HCT116 (cell line): ENCODE data around the gene CSRP1. TPM values are rescaled to one million over a fixed set of nuclear protein-coding genes. Genes with fewer than 3 reads are reported as not detected.

Experiments used
- ATAC-seq: fragments of 200-7000 bp; cut with Tn5 transposase; 2 replicates; pipeline ENCODE4 v1.9.1; 2020; ENCODE audit warnings: mild to moderate bottlenecking, moderate library complexity
- BruUV-seq: library from RNA; stranded (reverse); fragments of 400-500 nt; replicated peaks from 2 replicates; lab custom pipeline; 2021; lab: Mats Ljungman, UMichigan
- CTCF ChIA-PET: fragments of 300-600 bp; sonication (Branson Sonifier 250); formaldehyde crosslinking; loops from one replicate; lab custom pipeline; 2021; ENCODE audit warnings: antibody characterized with exemption; lab: Charles Lee
- POLR2A ChIA-PET: fragments of 300-600, 350-600 bp; sonication (Branson Sonifier 250); formaldehyde crosslinking; loops from one replicate; lab custom pipeline; 2021; ENCODE audit warnings: antibody characterized with exemption; lab: Charles Lee
- RAD21 ChIA-PET, 2 experiments: fragments of 300-600 bp; sonication (Branson Sonifier 250); formaldehyde crosslinking; loops; one replicate each; lab custom pipeline; 2023; ENCODE audit warnings: low total read pairs in 2 of 2; ENCODE audit not compliant: uncharacterized antibody in 2 of 2, unreplicated experiment in 2 of 2, low non-redundant PET in 1 of 2; lab: Charles Lee
- DNase-seq: peaks from one replicate; pipeline ENCODE4 v3.0.0-alpha.2; 2010; ENCODE audit warnings: low read depth, low spot score
- H2AFZ ChIP-seq: fragments of 200-600 bp; shearing (Covaris generic), sonication (generic); 2 replicates; pipeline ENCODE4 v1.6.1; 2017; ENCODE audit warnings: low read depth, mixed run types, mixed read lengths, antibody characterized with exemption, low read length; ENCODE audit not compliant: poor library complexity, severe bottlenecking
- H3K27ac ChIP-seq: 2 replicates; pipeline ENCODE4 v1.5.1; 2012; ENCODE audit warnings: low read depth, low read length
- H3K27me3 ChIP-seq: fragments of 200-600 bp; sonication (generic); 2 replicates; pipeline ENCODE4 v1.6.1; 2016; ENCODE audit warnings: mixed run types, low read length, mixed read lengths; ENCODE audit not compliant: insufficient read depth
- H3K36me3 ChIP-seq, 2 experiments: fragments of 200-500 bp in 1 of 2; fragments of 200-600 bp in 1 of 2; sonication (Bioruptor generic) in 1 of 2; sonication (generic) in 1 of 2; 2 replicates each; pipeline versions ENCODE4 v1.5.1 to v1.6.1; 2014 to 2016; ENCODE audit warnings: low read length in 2 of 2, inconsistent platforms in 1 of 2, mixed read lengths in 1 of 2, mixed run types in 1 of 2; ENCODE audit not compliant: insufficient read depth in 2 of 2, control insufficient read depth in 1 of 2
- H3K4me1 ChIP-seq, 2 experiments: fragments of 200-600 bp in 1 of 2; sonication (generic) in 1 of 2; 2 replicates each; pipeline versions ENCODE4 v1.5.1 to v1.6.1; 2012 to 2017; ENCODE audit warnings: low read length in 2 of 2, inconsistent platforms in 1 of 2, mild to moderate bottlenecking in 1 of 2, mixed read lengths in 1 of 2, mixed run types in 1 of 2, moderate library complexity in 1 of 2; ENCODE audit not compliant: insufficient read depth in 2 of 2, control insufficient read depth in 1 of 2
- H3K4me2 ChIP-seq: fragments of 200-600 bp; sonication (generic); 2 replicates; pipeline ENCODE4 v1.6.1; 2017; ENCODE audit warnings: mixed run types, low read length, mixed read lengths
- H3K4me3 ChIP-seq, 2 experiments: fragments of 200-600 bp in 1 of 2; sonication (generic) in 1 of 2; replicated peaks in 1 of 2; 2 replicates each; pipeline ENCODE4 v1.5.1; 2011 to 2016; ENCODE audit warnings: low read length in 2 of 2, control low read depth in 1 of 2, low read depth in 1 of 2, mild to moderate bottlenecking in 1 of 2, mixed read lengths in 1 of 2, mixed run types in 1 of 2
- H3K79me2 ChIP-seq: fragments of 200-600 bp; sonication (generic); 2 replicates; pipeline ENCODE4 v1.6.1; 2017; ENCODE audit warnings: mild to moderate bottlenecking, mixed run types, low read length, moderate library complexity, mixed read lengths; ENCODE audit not compliant: insufficient read depth
- H3K9ac ChIP-seq: fragments of 200-600 bp; sonication (generic); 2 replicates; pipeline ENCODE4 v1.6.1; 2016; ENCODE audit warnings: low read length, mixed read lengths
- H3K9me2 ChIP-seq: fragments of 200-600 bp; sonication (generic), shearing (Covaris generic); 2 replicates; pipeline ENCODE4 v1.6.1; 2017; ENCODE audit warnings: mixed run types, mild to moderate bottlenecking, moderate library complexity; ENCODE audit not compliant: insufficient read depth
- H3K9me3 ChIP-seq, 2 experiments: fragments of 200-500 bp in 1 of 2; fragments of 200-600 bp in 1 of 2; sonication (Bioruptor generic) in 1 of 2; sonication (generic) in 1 of 2; 2 replicates each; pipeline ENCODE4 v1.6.1; 2014 to 2017; ENCODE audit warnings: low read length in 2 of 2, mixed read lengths in 2 of 2, inconsistent platforms in 1 of 2, low read depth in 1 of 2, mild to moderate bottlenecking in 1 of 2, mixed run types in 1 of 2, moderate library complexity in 1 of 2; ENCODE audit not compliant: control insufficient read depth in 1 of 2, insufficient read depth in 1 of 2
- H4K20me1 ChIP-seq: fragments of 200-600 bp; sonication (generic), shearing (Covaris generic); 2 replicates; pipeline ENCODE4 v1.6.1; 2017; ENCODE audit warnings: mixed run types, mild to moderate bottlenecking, moderate library complexity; ENCODE audit not compliant: insufficient read depth
- CBX3 ChIP-seq: IDR thresholded peaks from 2 replicates; pipeline ENCODE4 v1.6.1; 2012; ENCODE audit warnings: low read depth
- EGR1 ChIP-seq: IDR thresholded peaks from 2 replicates; pipeline ENCODE4 v1.6.1; 2012; ENCODE audit warnings: low read depth
- ELF1 ChIP-seq: IDR thresholded peaks from 2 replicates; pipeline ENCODE4 v1.6.1; 2012; ENCODE audit warnings: low read depth, borderline replicate concordance
- EZH2 ChIP-seq: fragments of 200-600 bp; sonication (generic); IDR thresholded peaks from 2 replicates; pipeline ENCODE4 v1.6.1; 2017; ENCODE audit warnings: antibody characterized with exemption, mixed run types
- EZH2phosphoT487 ChIP-seq: fragments of 200-600 bp; IDR thresholded peaks from 2 replicates; pipeline ENCODE4 v1.6.1; 2018; ENCODE audit warnings: antibody characterized with exemption, borderline replicate concordance
- FOSL1 ChIP-seq: IDR thresholded peaks from 2 replicates; pipeline ENCODE4 v1.6.1; 2012; ENCODE audit warnings: low read depth
- JUND ChIP-seq: IDR thresholded peaks from 2 replicates; pipeline ENCODE4 v1.6.1; 2012
- MAX ChIP-seq: IDR thresholded peaks from 2 replicates; pipeline ENCODE4 v1.6.1; 2012
- POLR2A ChIP-seq: IDR thresholded peaks from 2 replicates; pipeline ENCODE4 v1.7.0; 2011; ENCODE audit warnings: borderline replicate concordance; ENCODE audit not compliant: insufficient read depth, insufficient read length; ENCODE audit errors: extremely low read depth
- POLR2AphosphoS5 ChIP-seq: IDR thresholded peaks from 2 replicates; pipeline ENCODE4 v1.6.1; 2011; ENCODE audit warnings: mild to moderate bottlenecking, low read depth, low read length, moderate library complexity
- SIN3A ChIP-seq: IDR thresholded peaks from 2 replicates; pipeline ENCODE4 v1.6.1; 2012; ENCODE audit warnings: low read depth
- SRF ChIP-seq: IDR thresholded peaks from 2 replicates; pipeline ENCODE4 v1.6.1; 2012; ENCODE audit warnings: low read depth
- TCF7L2 ChIP-seq: IDR thresholded peaks from 2 replicates; pipeline ENCODE4 v1.7.0; 2011; ENCODE audit warnings: borderline replicate concordance, inconsistent platforms; ENCODE audit not compliant: insufficient read depth, insufficient read length; ENCODE audit errors: extremely low read depth
- YY1 ChIP-seq: IDR thresholded peaks from 2 replicates; pipeline ENCODE4 v1.6.1; 2011; ENCODE audit warnings: low read length, low read depth, moderate library complexity, mild to moderate bottlenecking; ENCODE audit not compliant: insufficient replicate concordance; ENCODE audit errors: extremely low read depth
- ZBTB33 ChIP-seq: IDR thresholded peaks from 2 replicates; pipeline ENCODE4 v1.6.1; 2011; ENCODE audit warnings: mild to moderate bottlenecking, low read length, moderate library complexity; ENCODE audit not compliant: insufficient replicate concordance; ENCODE audit errors: extremely low read depth
- ZFX ChIP-seq: fragments of 450-650 bp; IDR thresholded peaks from 2 replicates; pipeline ENCODE4 v1.6.1; 2017
- ZNF274 ChIP-seq: fragments of 200-500 bp; sonication (Bioruptor generic); IDR thresholded peaks from 2 replicates; pipeline ENCODE4 v1.6.1; 2014; ENCODE audit warnings: mild to moderate bottlenecking, low read depth, low read length, inconsistent platforms
- intact Hi-C: fragments of 100-400 bp; cut with micrococcal nuclease; formaldehyde crosslinking; loops from 2 replicates; pipeline ENCODE4 v1.10.0; 2022
- total RNA-seq: library from RNA; stranded (reverse); gene quantifications from one replicate; pipeline ENCODE4 v1.2.1, GENCODE V29; 2021; ENCODE audit not compliant: unreplicated experiment
- TF ChIP-seq, protein P1 (sequence below): IDR thresholded peaks from 2 replicates; pipeline ENCODE4 v1.6.1; 2012; ENCODE audit warnings: low read depth
- TF ChIP-seq, protein P2 (sequence below), 3 experiments: fragments of 200-600 bp in 1 of 3; sonication (generic) in 1 of 3; IDR thresholded peaks in 2 of 3; conservative IDR thresholded peaks in 1 of 3; 2 replicates each; pipeline ENCODE4 v1.5.1; 2012 to 2017; ENCODE audit warnings: low read depth in 2 of 3, low read length in 2 of 3, antibody characterized with exemption in 1 of 3, borderline replicate concordance in 1 of 3, control low read depth in 1 of 3, mild to moderate bottlenecking in 1 of 3, mixed read lengths in 1 of 3, mixed run types in 1 of 3, moderate library complexity in 1 of 3; ENCODE audit not compliant: insufficient read depth in 1 of 3
- TF ChIP-seq, protein P3 (sequence below): IDR thresholded peaks from 2 replicates; pipeline ENCODE4 v1.6.1; 2012

The CSRP1 gene
- total RNA-seq, 1 experiment from 2014 or later = 51.7 TPM

GRCh38 chr1:201533836-201534235, 26.9 kb upstream of the CSRP1 start:
- ATAC-seq (no peak), DNase-seq (no peak)
- H3K36me3 ChIP-seq = no peaks in the 10 kb centered on the region
- no peak overlapping the region for H2AFZ ChIP-seq
- no peaks in the 10 kb centered on the region for H4K20me1 ChIP-seq
- POLR2A ChIA-PET = no interaction called here
- no peaks in the 10 kb centered on the region for H3K9me3 ChIP-seq
- H3K9ac ChIP-seq = no peak overlapping the region
- H3K4me3 ChIP-seq = no peak overlapping the region
- RAD21 ChIA-PET = no interaction called here
- no peaks in the 10 kb centered on the region for H3K27me3 ChIP-seq
- peaks cover 24 to 43% of the 10 kb centered on the region in 2 experiments for H3K4me1 ChIP-seq
- TF ChIP-seq ELF1 = no peak
- TF ChIP-seq, protein P1, sequence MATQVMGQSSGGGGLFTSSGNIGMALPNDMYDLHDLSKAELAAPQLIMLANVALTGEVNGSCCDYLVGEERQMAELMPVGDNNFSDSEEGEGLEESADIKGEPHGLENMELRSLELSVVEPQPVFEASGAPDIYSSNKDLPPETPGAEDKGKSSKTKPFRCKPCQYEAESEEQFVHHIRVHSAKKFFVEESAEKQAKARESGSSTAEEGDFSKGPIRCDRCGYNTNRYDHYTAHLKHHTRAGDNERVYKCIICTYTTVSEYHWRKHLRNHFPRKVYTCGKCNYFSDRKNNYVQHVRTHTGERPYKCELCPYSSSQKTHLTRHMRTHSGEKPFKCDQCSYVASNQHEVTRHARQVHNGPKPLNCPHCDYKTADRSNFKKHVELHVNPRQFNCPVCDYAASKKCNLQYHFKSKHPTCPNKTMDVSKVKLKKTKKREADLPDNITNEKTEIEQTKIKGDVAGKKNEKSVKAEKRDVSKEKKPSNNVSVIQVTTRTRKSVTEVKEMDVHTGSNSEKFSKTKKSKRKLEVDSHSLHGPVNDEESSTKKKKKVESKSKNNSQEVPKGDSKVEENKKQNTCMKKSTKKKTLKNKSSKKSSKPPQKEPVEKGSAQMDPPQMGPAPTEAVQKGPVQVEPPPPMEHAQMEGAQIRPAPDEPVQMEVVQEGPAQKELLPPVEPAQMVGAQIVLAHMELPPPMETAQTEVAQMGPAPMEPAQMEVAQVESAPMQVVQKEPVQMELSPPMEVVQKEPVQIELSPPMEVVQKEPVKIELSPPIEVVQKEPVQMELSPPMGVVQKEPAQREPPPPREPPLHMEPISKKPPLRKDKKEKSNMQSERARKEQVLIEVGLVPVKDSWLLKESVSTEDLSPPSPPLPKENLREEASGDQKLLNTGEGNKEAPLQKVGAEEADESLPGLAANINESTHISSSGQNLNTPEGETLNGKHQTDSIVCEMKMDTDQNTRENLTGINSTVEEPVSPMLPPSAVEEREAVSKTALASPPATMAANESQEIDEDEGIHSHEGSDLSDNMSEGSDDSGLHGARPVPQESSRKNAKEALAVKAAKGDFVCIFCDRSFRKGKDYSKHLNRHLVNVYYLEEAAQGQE = no peak
- TF ChIP-seq MAX = no peak
- no peak for TF ChIP-seq POLR2A
- no peak for TF ChIP-seq ZBTB33
- no peak for TF ChIP-seq ZFX
- TF ChIP-seq EZH2phosphoT487 = no peak
- no peak for TF ChIP-seq TCF7L2
- TF ChIP-seq, protein P2, sequence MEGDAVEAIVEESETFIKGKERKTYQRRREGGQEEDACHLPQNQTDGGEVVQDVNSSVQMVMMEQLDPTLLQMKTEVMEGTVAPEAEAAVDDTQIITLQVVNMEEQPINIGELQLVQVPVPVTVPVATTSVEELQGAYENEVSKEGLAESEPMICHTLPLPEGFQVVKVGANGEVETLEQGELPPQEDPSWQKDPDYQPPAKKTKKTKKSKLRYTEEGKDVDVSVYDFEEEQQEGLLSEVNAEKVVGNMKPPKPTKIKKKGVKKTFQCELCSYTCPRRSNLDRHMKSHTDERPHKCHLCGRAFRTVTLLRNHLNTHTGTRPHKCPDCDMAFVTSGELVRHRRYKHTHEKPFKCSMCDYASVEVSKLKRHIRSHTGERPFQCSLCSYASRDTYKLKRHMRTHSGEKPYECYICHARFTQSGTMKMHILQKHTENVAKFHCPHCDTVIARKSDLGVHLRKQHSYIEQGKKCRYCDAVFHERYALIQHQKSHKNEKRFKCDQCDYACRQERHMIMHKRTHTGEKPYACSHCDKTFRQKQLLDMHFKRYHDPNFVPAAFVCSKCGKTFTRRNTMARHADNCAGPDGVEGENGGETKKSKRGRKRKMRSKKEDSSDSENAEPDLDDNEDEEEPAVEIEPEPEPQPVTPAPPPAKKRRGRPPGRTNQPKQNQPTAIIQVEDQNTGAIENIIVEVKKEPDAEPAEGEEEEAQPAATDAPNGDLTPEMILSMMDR (IDR thresholded peaks at IDR 0.05 in 2 of 3, conservative IDR thresholded peaks at IDR 0.05 in 1 of 3; ENCODE audit: borderline replicate concordance in 1 of 3, insufficient read depth in 1 of 3, low read depth in 2 of 3, low read length in 2 of 3) = no peak
- no peak for TF ChIP-seq EGR1
- no peak for TF ChIP-seq JUND
- no peak for TF ChIP-seq YY1
- TF ChIP-seq, protein P3, sequence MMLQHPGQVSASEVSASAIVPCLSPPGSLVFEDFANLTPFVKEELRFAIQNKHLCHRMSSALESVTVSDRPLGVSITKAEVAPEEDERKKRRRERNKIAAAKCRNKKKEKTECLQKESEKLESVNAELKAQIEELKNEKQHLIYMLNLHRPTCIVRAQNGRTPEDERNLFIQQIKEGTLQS = no peak
- no peak for TF ChIP-seq FOSL1
- TF ChIP-seq SIN3A = no peak
- no peak for TF ChIP-seq ZNF274
- no peak for TF ChIP-seq POLR2AphosphoS5
- TF ChIP-seq EZH2 = no peak
- TF ChIP-seq CBX3 = no peak
- TF ChIP-seq SRF = no peak
- CTCF ChIA-PET = interaction anchor here (0.7 to 1.2 kb wide), 2 partner anchors 21 to 259 kb away, joined by 3 to 4 read pairs; no protein-coding TSS in a partner anchor
- no peak overlapping the region for H3K27ac ChIP-seq
- H3K79me2 ChIP-seq = no peaks in the 10 kb centered on the region
- intact Hi-C loops = loop anchor here (5.0 kb wide), 1 partner anchor 343 kb away; no protein-coding TSS in a partner anchor
- no peaks in the 10 kb centered on the region for H3K9me2 ChIP-seq
- BruUV-seq = no TSS peak
- no peak overlapping the region for H3K4me2 ChIP-seq
